WTC11 (cell line): ENCODE measurements around the gene EMP2. TPM values are rescaled to one million over a fixed set of nuclear protein-coding genes. Genes with fewer than 3 reads are reported as not detected.

ENCODE experiments used
- ATAC-seq: fragments of 200-7000 bp; cut with Tn5 transposase; 2 replicates; pipeline ENCODE4 v1.10.0; 2021; ENCODE audit warnings: mild to moderate bottlenecking, moderate library complexity
- CTCF ChIA-PET: fragments of 300-600 bp; sonication (Branson Sonifier 250); formaldehyde crosslinking; loops from one replicate; lab custom pipeline; 2021; ENCODE audit warnings: antibody characterized with exemption; lab: Charles Lee
- POLR2A ChIA-PET: fragments of 350-600 bp; sonication (Branson Sonifier 250); formaldehyde crosslinking; loops from one replicate; lab custom pipeline; 2021; ENCODE audit warnings: antibody characterized with exemption; lab: Charles Lee
- DNase-seq: peaks from one replicate; pipeline ENCODE4 v3.0.0; 2021; ENCODE audit warnings: low spot score
- H3K27ac Mint-ChIP-seq: 2 replicates; pipeline ENCODE4 v1.8.0; 2021; ENCODE audit warnings: mixed read lengths
- H3K27me3 Mint-ChIP-seq: 2 replicates; pipeline ENCODE4 v1.8.0; 2021; ENCODE audit warnings: low read depth, mild to moderate bottlenecking, moderate library complexity, mixed read lengths
- H3K36me3 Mint-ChIP-seq: 2 replicates; pipeline ENCODE4 v1.8.0; 2021; ENCODE audit warnings: mixed read lengths
- H3K4me1 Mint-ChIP-seq: 2 replicates; pipeline ENCODE4 v1.8.0; 2022; ENCODE audit warnings: mixed read lengths
- H3K4me3 Mint-ChIP-seq: 2 replicates; pipeline ENCODE4 v1.8.0; 2021; ENCODE audit warnings: mild to moderate bottlenecking, moderate library complexity, mixed read lengths
- H3K9me3 Mint-ChIP-seq: 2 replicates; pipeline ENCODE4 v1.8.0; 2021; ENCODE audit warnings: mixed read lengths
- ATF1 ChIP-seq: sonication (generic); formaldehyde crosslinking; IDR thresholded peaks from 2 replicates; pipeline ENCODE4 v1.8.1; 2023; ENCODE audit warnings: mild to moderate bottlenecking, moderate library complexity, missing genetic modification reagents
- ERG ChIP-seq: fragments of 250-450 bp; sonication (Bioruptor Pico); IDR thresholded peaks from 2 replicates; pipeline ENCODE4 v1.8.0; 2021; ENCODE audit warnings: mild to moderate bottlenecking
- ETV6 ChIP-seq: sonication (generic); formaldehyde crosslinking; IDR thresholded peaks from 2 replicates; pipeline ENCODE4 v1.8.1; 2022; ENCODE audit warnings: mild to moderate bottlenecking, missing genetic modification reagents
- GABPB1 ChIP-seq: sonication (generic); formaldehyde crosslinking; IDR thresholded peaks from 2 replicates; pipeline ENCODE4 v1.8.1; 2023; ENCODE audit warnings: mild to moderate bottlenecking, missing genetic modification reagents
- JUN ChIP-seq: sonication (generic); formaldehyde crosslinking; IDR thresholded peaks from 2 replicates; pipeline ENCODE4 v1.8.0; 2023; ENCODE audit warnings: mild to moderate bottlenecking, missing genetic modification reagents
- MLX ChIP-seq: sonication (generic); formaldehyde crosslinking; IDR thresholded peaks from 2 replicates; pipeline ENCODE4 v1.8.1; 2023; ENCODE audit warnings: mild to moderate bottlenecking, missing genetic modification reagents, moderate library complexity
- NR3C1 ChIP-seq: sonication (generic); formaldehyde crosslinking; conservative IDR thresholded peaks from 2 replicates; pipeline ENCODE4 v1.8.1; 2023; ENCODE audit warnings: low read depth, mild to moderate bottlenecking, missing genetic modification reagents
- TP53 ChIP-seq: sonication (generic); formaldehyde crosslinking; IDR thresholded peaks from 2 replicates; pipeline ENCODE4 v1.8.1; 2023; ENCODE audit warnings: mild to moderate bottlenecking, missing genetic modification reagents
- USF1 ChIP-seq: sonication (generic); formaldehyde crosslinking; IDR thresholded peaks from 2 replicates; pipeline ENCODE4 v1.8.0; 2022; ENCODE audit warnings: mild to moderate bottlenecking, missing genetic modification reagents
- ZBTB21 ChIP-seq: sonication (generic); formaldehyde crosslinking; IDR thresholded peaks from 2 replicates; pipeline ENCODE4 v1.8.1; 2023; ENCODE audit warnings: mild to moderate bottlenecking, missing genetic modification reagents, borderline replicate concordance
- ZNF219 ChIP-seq: sonication (generic); formaldehyde crosslinking; IDR thresholded peaks from 2 replicates; pipeline ENCODE4 v1.8.0; 2023; ENCODE audit warnings: missing genetic modification reagents, mild to moderate bottlenecking, borderline replicate concordance
- ZNF317 ChIP-seq: sonication (generic); formaldehyde crosslinking; IDR thresholded peaks from 2 replicates; pipeline ENCODE4 v1.8.1; 2023; ENCODE audit warnings: low read depth, mild to moderate bottlenecking, moderate library complexity, missing genetic modification reagents, borderline replicate concordance
- ZNF423 ChIP-seq: fragments of 250-450 bp; sonication (Bioruptor Pico); IDR thresholded peaks from 2 replicates; pipeline ENCODE4 v2.1.2; 2022; ENCODE audit warnings: mild to moderate bottlenecking, moderate library complexity
- total RNA-seq: library from RNA; stranded (reverse); gene quantifications from 3 replicates; pipeline ENCODE4 v1.2.3, GENCODE V29; 2021
- TF ChIP-seq, protein P1 (sequence below): sonication (generic); formaldehyde crosslinking; IDR thresholded peaks from 2 replicates; pipeline ENCODE4 v1.8.0; 2022; ENCODE audit warnings: mild to moderate bottlenecking, missing genetic modification reagents
- TF ChIP-seq, protein P2 (sequence below): sonication (generic); formaldehyde crosslinking; IDR thresholded peaks from 2 replicates; pipeline ENCODE4 v1.8.0; 2022; ENCODE audit warnings: missing genetic modification reagents
- TF ChIP-seq, protein P3 (sequence below): fragments of 250-450 bp; sonication (Bioruptor Pico); IDR thresholded peaks from 2 replicates; pipeline ENCODE4 v1.9.0; 2021; ENCODE audit warnings: moderate library complexity, mild to moderate bottlenecking, inconsistent platforms, borderline replicate concordance
- TF ChIP-seq, protein P4 (sequence below): sonication (generic); formaldehyde crosslinking; IDR thresholded peaks from 2 replicates; pipeline ENCODE4 v1.8.0; 2023; ENCODE audit warnings: missing genetic modification reagents

Gene EMP2
- total RNA-seq, 1 experiment from 2014 or later: 16.4 TPM

GRCh38 chr16:10617662-10618420 is 37.4 kb upstream of the EMP2 start:
- no peak for ATAC-seq
- Mint-ChIP-seq H3K27ac (no peak overlapping the region), H3K4me1 (peaks cover 36% of the 10 kb centered on the region)
- CTCF ChIA-PET: interaction anchor here (0.9 to 2.6 kb wide), 7 partner anchors 12 to 118 kb away, joined by 4 to 9 read pairs (median 6); partner anchors contain the start of gene EMP2
- no peak for DNase-seq
- no peak for TF ChIP-seq ZNF317 (CRISPR knock-in tag)
- TF ChIP-seq, protein P1, sequence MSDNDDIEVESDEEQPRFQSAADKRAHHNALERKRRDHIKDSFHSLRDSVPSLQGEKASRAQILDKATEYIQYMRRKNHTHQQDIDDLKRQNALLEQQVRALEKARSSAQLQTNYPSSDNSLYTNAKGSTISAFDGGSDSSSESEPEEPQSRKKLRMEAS (CRISPR knock-in tag): no peak
- TF ChIP-seq, all 79 proteins: peak for 0
- POLR2A ChIA-PET: interaction anchor here (0.9 to 1.0 kb wide), 2 partner anchors 17 to 66 kb away, joined by 3 to 4 read pairs; no protein-coding TSS in a partner anchor
- no peaks in the 10 kb centered on the region for H3K36me3 Mint-ChIP-seq
- 0 out of 2 replicates have a peak overlapping the region, but pooled peaks have one; percentile 53 for H3K4me3 Mint-ChIP-seq
- peaks cover 11% of the 10 kb centered on the region for H3K27me3 Mint-ChIP-seq
- H3K9me3 Mint-ChIP-seq: no peaks in the 10 kb centered on the region

DNA sequence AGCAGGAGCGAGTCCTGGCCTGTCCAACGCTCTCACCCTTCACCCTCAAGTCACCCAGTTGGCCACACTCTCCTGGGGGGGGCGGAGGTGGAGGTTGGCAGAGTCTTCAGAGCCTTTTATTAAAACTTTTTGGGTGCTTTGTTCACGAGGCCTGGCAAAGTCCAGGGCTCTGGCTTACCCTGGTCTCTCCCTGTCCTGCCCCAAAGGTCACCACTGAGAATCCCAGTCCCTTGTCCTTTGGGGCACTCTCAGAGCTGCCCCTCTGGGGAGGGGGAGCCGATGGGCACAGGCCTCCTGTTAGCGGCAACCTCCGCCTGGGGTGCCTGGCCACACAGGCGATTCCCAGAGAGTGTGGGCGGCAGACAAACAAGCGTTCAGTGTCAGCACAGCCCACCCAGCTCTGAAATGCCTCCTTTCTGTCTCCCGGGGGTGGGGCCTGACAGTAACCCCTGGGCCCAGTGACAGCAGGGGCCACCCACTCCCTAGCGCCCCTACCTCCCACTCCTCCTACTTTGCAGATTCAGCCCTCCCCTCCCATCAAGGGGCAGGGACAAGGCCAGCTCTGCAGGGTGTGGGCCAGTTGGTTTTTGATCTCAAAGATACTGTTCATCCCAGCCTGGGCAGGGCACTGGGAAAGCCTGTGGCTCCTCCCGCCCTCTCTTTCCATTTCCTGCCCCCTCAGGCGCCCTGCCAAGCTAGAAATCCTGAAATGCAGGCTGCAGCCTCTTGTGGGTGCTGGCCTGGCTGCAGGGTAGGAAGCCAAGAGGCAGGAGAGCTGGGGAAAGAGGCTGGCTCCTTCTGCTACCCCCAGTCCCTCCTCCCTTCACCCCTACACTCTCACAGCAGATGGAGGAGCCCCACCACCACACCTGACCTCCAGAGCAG is 36.6 kb upstream of the EMP2 start:
- no peaks in the 10 kb centered on the region for H3K9me3 Mint-ChIP-seq
- ChIA-PET CTCF (interaction anchor here (0.9 to 2.6 kb wide), 9 partner anchors 11 to 325 kb away, joined by 3 to 8 read pairs (median 6); partner anchors contain the start of genes DEXI and EMP2), POLR2A (interaction anchor here (0.9 to 1.0 kb wide), 2 partner anchors 16 to 66 kb away, joined by 3 to 4 read pairs; no protein-coding TSS in a partner anchor)
- ATAC-seq (peak; percentile 83), DNase-seq (peak; percentile 31)
- H3K4me1 Mint-ChIP-seq: peaks cover 36% of the 10 kb centered on the region
- H3K27ac Mint-ChIP-seq: peak overlapping the region; percentile 36
- peak; percentile 10; the same call in 1 of the 2 replicates for TF ChIP-seq ZNF423 (CRISPR knock-in tag)
- TF ChIP-seq ATF1 (CRISPR knock-in tag): no peak
- peak; percentile 51; the same call in 1 of the 2 replicates for TF ChIP-seq GABPB1 (CRISPR knock-in tag)
- no peak for TF ChIP-seq NR3C1 (CRISPR knock-in tag)
- no peak for TF ChIP-seq ZBTB21 (CRISPR knock-in tag)
- H3K36me3 Mint-ChIP-seq: no peaks in the 10 kb centered on the region
- H3K4me3 Mint-ChIP-seq: peak overlapping the region; percentile 53
- peaks cover 11% of the 10 kb centered on the region for H3K27me3 Mint-ChIP-seq

- no peak overlapping the region for H3K27ac Mint-ChIP-seq
- peaks cover 36% of the 10 kb centered on the region for H3K4me1 Mint-ChIP-seq
- ChIA-PET CTCF (interaction anchor here (0.9 to 2.6 kb wide), 4 partner anchors 10 to 326 kb away, joined by 3 to 8 read pairs (median 6); partner anchors contain the start of gene DEXI), POLR2A (no interaction called here)
- no peaks in the 10 kb centered on the region for H3K9me3 Mint-ChIP-seq
- no peak for ATAC-seq
- TF ChIP-seq, protein P2, sequence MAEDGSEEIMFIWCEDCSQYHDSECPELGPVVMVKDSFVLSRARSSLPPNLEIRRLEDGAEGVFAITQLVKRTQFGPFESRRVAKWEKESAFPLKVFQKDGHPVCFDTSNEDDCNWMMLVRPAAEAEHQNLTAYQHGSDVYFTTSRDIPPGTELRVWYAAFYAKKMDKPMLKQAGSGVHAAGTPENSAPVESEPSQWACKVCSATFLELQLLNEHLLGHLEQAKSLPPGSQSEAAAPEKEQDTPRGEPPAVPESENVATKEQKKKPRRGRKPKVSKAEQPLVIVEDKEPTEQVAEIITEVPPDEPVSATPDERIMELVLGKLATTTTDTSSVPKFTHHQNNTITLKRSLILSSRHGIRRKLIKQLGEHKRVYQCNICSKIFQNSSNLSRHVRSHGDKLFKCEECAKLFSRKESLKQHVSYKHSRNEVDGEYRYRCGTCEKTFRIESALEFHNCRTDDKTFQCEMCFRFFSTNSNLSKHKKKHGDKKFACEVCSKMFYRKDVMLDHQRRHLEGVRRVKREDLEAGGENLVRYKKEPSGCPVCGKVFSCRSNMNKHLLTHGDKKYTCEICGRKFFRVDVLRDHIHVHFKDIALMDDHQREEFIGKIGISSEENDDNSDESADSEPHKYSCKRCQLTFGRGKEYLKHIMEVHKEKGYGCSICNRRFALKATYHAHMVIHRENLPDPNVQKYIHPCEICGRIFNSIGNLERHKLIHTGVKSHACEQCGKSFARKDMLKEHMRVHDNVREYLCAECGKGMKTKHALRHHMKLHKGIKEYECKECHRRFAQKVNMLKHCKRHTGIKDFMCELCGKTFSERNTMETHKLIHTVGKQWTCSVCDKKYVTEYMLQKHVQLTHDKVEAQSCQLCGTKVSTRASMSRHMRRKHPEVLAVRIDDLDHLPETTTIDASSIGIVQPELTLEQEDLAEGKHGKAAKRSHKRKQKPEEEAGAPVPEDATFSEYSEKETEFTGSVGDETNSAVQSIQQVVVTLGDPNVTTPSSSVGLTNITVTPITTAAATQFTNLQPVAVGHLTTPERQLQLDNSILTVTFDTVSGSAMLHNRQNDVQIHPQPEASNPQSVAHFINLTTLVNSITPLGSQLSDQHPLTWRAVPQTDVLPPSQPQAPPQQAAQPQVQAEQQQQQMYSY (CRISPR knock-in tag): peak; percentile 60; the same call in 1 of the 2 replicates
- TF ChIP-seq USF1 (CRISPR knock-in tag): no peak
- no peak overlapping the region for H3K4me3 Mint-ChIP-seq
- H3K27me3 Mint-ChIP-seq: peaks cover 11% of the 10 kb centered on the region
- no peak for DNase-seq
- H3K36me3 Mint-ChIP-seq: no peaks in the 10 kb centered on the region
These were observed 36.0 kb upstream of the EMP2 start for GRCh38 chr16:10616419-10616755.

GRCh38 chr16:10614685-10615084 is 34.3 kb upstream of the EMP2 start:
- Mint-ChIP-seq H3K9me3 (no peaks in the 10 kb centered on the region), H3K4me1 (peaks cover 30% of the 10 kb centered on the region)
- TF ChIP-seq JUN (no peak), ETV6 (CRISPR knock-in tag) (no peak), TP53 (no peak), MLX (CRISPR knock-in tag) (no peak), ERG (no peak), ZNF219 (no peak), ZNF317 (CRISPR knock-in tag) (no peak)
- TF ChIP-seq, protein P3, sequence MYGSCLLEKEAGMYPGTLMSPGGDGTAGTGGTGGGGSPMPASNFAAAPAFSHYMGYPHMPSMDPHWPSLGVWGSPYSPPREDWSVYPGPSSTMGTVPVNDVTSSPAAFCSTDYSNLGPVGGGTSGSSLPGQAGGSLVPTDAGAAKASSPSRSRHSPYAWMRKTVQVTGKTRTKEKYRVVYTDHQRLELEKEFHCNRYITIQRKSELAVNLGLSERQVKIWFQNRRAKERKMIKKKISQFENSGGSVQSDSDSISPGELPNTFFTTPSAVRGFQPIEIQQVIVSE: no peak
- TF ChIP-seq, protein P4, sequence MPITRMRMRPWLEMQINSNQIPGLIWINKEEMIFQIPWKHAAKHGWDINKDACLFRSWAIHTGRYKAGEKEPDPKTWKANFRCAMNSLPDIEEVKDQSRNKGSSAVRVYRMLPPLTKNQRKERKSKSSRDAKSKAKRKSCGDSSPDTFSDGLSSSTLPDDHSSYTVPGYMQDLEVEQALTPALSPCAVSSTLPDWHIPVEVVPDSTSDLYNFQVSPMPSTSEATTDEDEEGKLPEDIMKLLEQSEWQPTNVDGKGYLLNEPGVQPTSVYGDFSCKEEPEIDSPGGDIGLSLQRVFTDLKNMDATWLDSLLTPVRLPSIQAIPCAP (CRISPR knock-in tag): no peak

More at GRCh38 chr16:10614685-10615084, 34.3 kb upstream of the EMP2 start:
- Mint-ChIP-seq H3K27me3 (peaks cover 11% of the 10 kb centered on the region), H3K27ac (no peak overlapping the region), H3K4me3 (no peak overlapping the region), H3K36me3 (no peaks in the 10 kb centered on the region)
- ATAC-seq: no peak
- POLR2A ChIA-PET: no interaction called here
- CTCF ChIA-PET: no interaction called here
- DNase-seq: no peak
